Mammary epithelial cell (primary cell): ENCODE data around the gene STAC3.

Source experiments
- CTCF ChIP-seq, 2 donors: IDR thresholded peaks in 1 of 2; conservative IDR thresholded peaks in 1 of 2; 2 replicates each; pipeline ENCODE4 v1.5.1; 2011 to 2012; ENCODE audit warnings: inconsistent platforms in 2 of 2, low read length in 2 of 2, mild to moderate bottlenecking in 2 of 2, control low read depth in 1 of 2, low read depth in 1 of 2; ENCODE audit not compliant: insufficient read depth in 1 of 2; ENCODE audit errors: extremely low read depth in 1 of 2
- EZH2 ChIP-seq: IDR thresholded peaks from 2 replicates; pipeline ENCODE4 v1.6.1; 2012; ENCODE audit warnings: low read length, inconsistent platforms, borderline replicate concordance

GRCh38 chr12:57198329-57198728 is 52.7 kb downstream of the STAC3 start:
- no peak for TF ChIP-seq CTCF (conservative IDR thresholded peaks at IDR 0.05 in 1 of 2, IDR thresholded peaks at IDR 0.05 in 1 of 2; ENCODE audit: extremely low read depth in 1 of 2, insufficient read depth in 1 of 2, low read depth in 1 of 2, low read length in 2 of 2)
- no peak for TF ChIP-seq EZH2
